Endothelial cell (in vitro differentiated cells): Measurements from ENCODE around the gene SLC4A7. TPM values are rescaled to one million over a fixed set of nuclear protein-coding genes. Genes with fewer than 3 reads are reported as not detected.
A peak's percentile ranks its signal among the peaks of the same experiment; 100 is the strongest.
"Not testable (repeated sequence)": the region's sequence is repeated elsewhere in the genome, so short reads cannot be mapped to it uniquely, and the experiment has no call there.

Experiments used
- DNase-seq: peaks from one replicate; pipeline ENCODE4 v3.0.0; 2021; ENCODE audit warnings: low spot score
- H3K27ac Mint-ChIP-seq: one replicate; pipeline ENCODE4 v1.8.0; 2021; ENCODE audit warnings: mixed read lengths, inconsistent platforms; ENCODE audit not compliant: unreplicated experiment
- H3K27me3 Mint-ChIP-seq: one replicate; pipeline ENCODE4 v1.8.0; 2021; ENCODE audit warnings: mild to moderate bottlenecking, moderate library complexity, mixed read lengths, inconsistent platforms; ENCODE audit not compliant: unreplicated experiment
- H3K36me3 Mint-ChIP-seq: one replicate; pipeline ENCODE4 v1.8.0; 2021; ENCODE audit warnings: mild to moderate bottlenecking, low read depth, mixed read lengths, inconsistent platforms; ENCODE audit not compliant: unreplicated experiment
- H3K4me1 Mint-ChIP-seq: one replicate; pipeline ENCODE4 v1.8.0; 2021; ENCODE audit warnings: mild to moderate bottlenecking, mixed read lengths, inconsistent platforms; ENCODE audit not compliant: unreplicated experiment
- H3K4me3 Mint-ChIP-seq: one replicate; pipeline ENCODE4 v1.8.0; 2021; ENCODE audit warnings: mild to moderate bottlenecking, mixed read lengths, inconsistent platforms; ENCODE audit not compliant: unreplicated experiment
- H3K9me3 Mint-ChIP-seq: one replicate; pipeline ENCODE4 v1.8.0; 2021; ENCODE audit warnings: mixed read lengths, inconsistent platforms; ENCODE audit not compliant: unreplicated experiment
- CTCF ChIP-seq: fragments of 200-600 bp; sonication (generic); IDR thresholded peaks from one replicate; pipeline ENCODE4 v1.5.0; 2021; ENCODE audit warnings: antibody characterized with exemption; ENCODE audit not compliant: unreplicated experiment
- total RNA-seq: library from RNA; stranded (reverse); fragmentation: NEBNext Ultra II Directional; extraction: Animal tissue kit (Norgen Biotek cat#: 25700); gene quantifications from one replicate; pipeline ENCODE4 v1.2.1, GENCODE V29; 2021; ENCODE audit not compliant: unreplicated experiment

SLC4A7 gene
- total RNA-seq, 1 donor from 2014 or later, result 29.1 TPM

- no peaks in the 10 kb centered on the region for H3K27me3 Mint-ChIP-seq
- no peak for TF ChIP-seq CTCF
- H3K9me3 Mint-ChIP-seq, result no peaks in the 10 kb centered on the region
- peaks cover 8% of the 10 kb centered on the region for H3K36me3 Mint-ChIP-seq
- H3K4me1 Mint-ChIP-seq, result no peaks in the 10 kb centered on the region
- no peak overlapping the region for H3K27ac Mint-ChIP-seq
- DNase-seq, result no peak
- no peak overlapping the region for H3K4me3 Mint-ChIP-seq
Measured at GRCh38 chr3:27423463-27423862, 60.7 kb downstream of the SLC4A7 start.

GRCh38 chr3:27422617-27423016, 61.6 kb downstream of the SLC4A7 start:
- H3K27ac Mint-ChIP-seq, result no peak overlapping the region

GRCh38 chr3:27415202-27415601, 69.0 kb downstream of the SLC4A7 start:
- Mint-ChIP-seq H3K4me3 (no peak overlapping the region), H3K9me3 (no peaks in the 10 kb centered on the region), H3K27ac (no peak overlapping the region), H3K36me3 (peaks cover 8% of the 10 kb centered on the region), H3K4me1 (no peaks in the 10 kb centered on the region), H3K27me3 (no peaks in the 10 kb centered on the region)
- DNase-seq, result no peak
- TF ChIP-seq CTCF, result no peak

More at GRCh38 chr3:27422617-27423016, 61.6 kb downstream of the SLC4A7 start:
- Mint-ChIP-seq H3K4me1 (no peaks in the 10 kb centered on the region), H3K27me3 (no peaks in the 10 kb centered on the region), H3K36me3 (peaks cover 8% of the 10 kb centered on the region), H3K4me3 (no peak overlapping the region), H3K9me3 (no peaks in the 10 kb centered on the region)
- DNase-seq, result no peak
- TF ChIP-seq CTCF, result no peak

- Mint-ChIP-seq H3K27me3 (no peaks in the 10 kb centered on the region), H3K4me3 (no peak overlapping the region), H3K9me3 (no peaks in the 10 kb centered on the region), H3K36me3 (no peaks in the 10 kb centered on the region), H3K4me1 (peaks cover 5% of the 10 kb centered on the region), H3K27ac (peak overlapping the region; percentile 64)
- TF ChIP-seq CTCF, result no peak
- no peak for DNase-seq
Measured at GRCh38 chr3:27392950-27393679, 91.1 kb downstream of the SLC4A7 start.

GRCh38 chr3:27392414-27392813, 91.8 kb downstream of the SLC4A7 start:
- not testable (repeated sequence) for H3K4me1 Mint-ChIP-seq, H3K4me3 Mint-ChIP-seq, H3K27me3 Mint-ChIP-seq, H3K9me3 Mint-ChIP-seq, H3K27ac Mint-ChIP-seq, H3K36me3 Mint-ChIP-seq, DNase-seq
